Astrocyte of the cerebellum (primary cell): ENCODE results near the gene EEFSEC.

Experiments
- DNase-seq: peaks from one replicate; pipeline ENCODE4 v3.0.0-alpha.2; 2011; ENCODE audit warnings: low read depth
- H3K4me3 ChIP-seq: 2 replicates; pipeline ENCODE4 v1.5.1; 2011; ENCODE audit warnings: mild to moderate bottlenecking, low read depth, low read length, moderate library complexity
- CTCF ChIP-seq: IDR thresholded peaks from 2 replicates; pipeline ENCODE4 v1.5.1; 2012; ENCODE audit warnings: low read length, low read depth, moderate library complexity, mild to moderate bottlenecking; ENCODE audit errors: missing control alignments
- in situ Hi-C: cut with HindIII; loops from 2 replicates; pipeline ENCODE4 v1.10.0; 2017; ENCODE audit warnings: low sequenced_read_pairs

The EEFSEC gene

GRCh38 chr3:128296469-128297251 lies 143.4 kb downstream of the EEFSEC start:
- in situ Hi-C loops: no loop called here
- no peak for TF ChIP-seq CTCF
- no peak overlapping the region for H3K4me3 ChIP-seq
- DNase-seq: no peak

GRCh38 chr3:128297401-128298138 lies 144.3 kb downstream of the EEFSEC start:
- DNase-seq: no peak
- no peak for TF ChIP-seq CTCF
- no peak overlapping the region for H3K4me3 ChIP-seq
- in situ Hi-C loops: no loop called here

- DNase-seq: no peak
- no peak for TF ChIP-seq CTCF
- no peak overlapping the region for H3K4me3 ChIP-seq
- in situ Hi-C loops: no loop called here
Observed at GRCh38 chr3:128301186-128302023, 148.1 kb downstream of the EEFSEC start.

GRCh38 chr3:128306481-128306880 lies 153.2 kb downstream of the EEFSEC start:
- no peak for TF ChIP-seq CTCF
- no peak overlapping the region for H3K4me3 ChIP-seq
- no peak for DNase-seq
- in situ Hi-C loops: loop anchor here (5.0 kb wide), 1 partner anchor 101 kb away; no protein-coding TSS in a partner anchor

GRCh38 chr3:128307029-128307633 lies 153.8 kb downstream of the EEFSEC start:
- no peak for TF ChIP-seq CTCF
- in situ Hi-C loops: loop anchor here (5.0 kb wide), 1 partner anchor 100 kb away; no protein-coding TSS in a partner anchor
- no peak for DNase-seq
- no peak overlapping the region for H3K4me3 ChIP-seq

- in situ Hi-C loops: loop anchor here (5.0 kb wide), 1 partner anchor 99 kb away; no protein-coding TSS in a partner anchor
- DNase-seq: no peak
- H3K4me3 ChIP-seq: no peak overlapping the region
- TF ChIP-seq CTCF: no peak
Observed at GRCh38 chr3:128307781-128308469, 154.6 kb downstream of the EEFSEC start.
